Body of pancreas (tissue), 4 donors: ENCODE results near the gene TBC1D24. TPM values are rescaled to one million over a fixed set of nuclear protein-coding genes. Genes with fewer than 3 reads are reported as not detected.

Source experiments
- ATAC-seq: fragments of 150-250 bp; one replicate; pipeline ENCODE4 v1.9.1; 2016
- DNase-seq, 4 donors: peaks; one replicate each; pipeline ENCODE4 v3.0.0-alpha.2; 2019
- H3K27ac ChIP-seq, 4 donors: fragments of 200-600 bp; sonication (generic); 1 replicate in 3 of 4; 2 replicates in 1 of 4; pipeline versions ENCODE4 v1.5.1 to v1.6.1; 2016 to 2019; ENCODE audit warnings: mild to moderate bottlenecking in 1 of 4, mixed read lengths in 1 of 4, moderate library complexity in 1 of 4
- H3K27me3 ChIP-seq, 2 donors: fragments of 200-600 bp; sonication (generic); one replicate each; pipeline ENCODE4 v1.6.0; 2016; ENCODE audit warnings: mild to moderate bottlenecking in 1 of 2
- H3K36me3 ChIP-seq, 2 donors: fragments of 200-600 bp; sonication (generic); replicated peaks in 1 of 2; 2 replicates each; pipeline ENCODE4 v1.5.1; 2016; ENCODE audit warnings: low read depth in 2 of 2; ENCODE audit not compliant: insufficient read depth in 1 of 2
- H3K4me1 ChIP-seq: fragments of 200-600 bp; sonication (generic); one replicate; pipeline ENCODE4 v1.6.0; 2016
- H3K4me3 ChIP-seq, 2 donors: fragments of 200-600 bp; sonication (generic); 1 replicate in 1 of 2; 2 replicates in 1 of 2; pipeline ENCODE4 v1.5.1; 2016 to 2019
- H3K9me3 ChIP-seq, 3 donors: fragments of 200-600 bp; sonication (generic); 1 replicate in 2 of 3; 2 replicates in 1 of 3; pipeline ENCODE4 v1.5.1; 2016
- POLR2A ChIP-seq, 3 donors: fragments of 450-650 bp; IDR thresholded peaks; one replicate each; pipeline ENCODE4 v1.6.1; 2016; ENCODE audit warnings: antibody characterized with exemption in 3 of 3, mild to moderate bottlenecking in 2 of 3
- WGBS, 2 donors: methylation state at CpG; one replicate each; pipeline ENCODE4 v1.1.5; 2017; 5-methylcytosine and 5-hydroxymethylcytosine counted together
- intact Hi-C: fragments of 100-400 bp; cut with DNase I; formaldehyde crosslinking; loops from one replicate; pipeline ENCODE4 v1.15.1; 2023
- total RNA-seq, 2 donors: library from RNA; depleted of rRNA; stranded (reverse); fragments of >200 nt; gene quantifications; one replicate each; pipeline ENCODE4 v1.1.0, GENCODE V29; 2016
- TF ChIP-seq, protein P1 (sequence below), 7 experiments: fragments of 450-650 bp in 4 of 7; fragments of 200-600 bp in 3 of 7; sonication (generic) in 3 of 7; IDR thresholded peaks; one replicate each; pipeline ENCODE4 v1.5.1; 2016 to 2019; ENCODE audit warnings: antibody characterized with exemption in 7 of 7

The TBC1D24 gene
- total RNA-seq, 2 donors from 2014 or later: 18.7 to 30.0 TPM

DNA sequence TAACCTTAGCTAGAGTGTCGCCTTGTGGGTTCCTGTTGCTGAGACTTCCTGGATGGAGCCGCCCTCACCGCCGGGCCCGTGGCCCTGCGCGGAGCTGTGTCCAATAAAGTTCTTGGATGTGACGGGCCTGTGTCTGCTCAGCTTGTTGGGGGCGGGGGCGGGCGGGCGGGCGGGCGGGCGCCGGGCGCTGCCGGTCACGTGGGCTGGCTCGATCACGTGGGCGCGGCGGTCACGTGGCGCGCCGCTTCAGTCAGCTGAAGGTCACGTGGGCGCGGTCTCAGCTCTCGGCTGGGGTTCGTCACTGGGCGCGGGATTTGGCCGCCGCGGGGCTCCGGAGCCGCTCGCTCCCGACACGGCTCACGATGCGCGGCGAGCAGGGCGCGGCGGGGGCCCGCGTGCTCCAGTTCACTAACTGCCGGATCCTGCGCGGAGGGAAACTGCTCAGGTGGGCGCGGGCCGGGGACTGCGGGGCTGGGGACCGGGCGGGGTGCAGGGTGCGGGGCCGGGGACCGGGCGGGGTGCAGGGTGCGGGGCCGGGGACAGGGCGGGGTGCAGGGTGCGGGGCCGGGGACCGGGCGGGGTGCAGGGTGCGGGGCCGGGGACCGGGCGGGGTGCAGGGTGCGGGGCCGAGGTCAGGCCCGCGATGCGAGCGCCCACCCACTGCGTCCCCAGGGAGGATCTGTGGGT lies 45.3 kb downstream of the TBC1D24 start, which contains the start of gene AMDHD2:
Gene AMDHD2, plus strand, starts transcription at position 275 of the 687 bp plus-strand sequence. Its CDS starts 88 bp downstream, at position 363.
- TF ChIP-seq, protein P1, sequence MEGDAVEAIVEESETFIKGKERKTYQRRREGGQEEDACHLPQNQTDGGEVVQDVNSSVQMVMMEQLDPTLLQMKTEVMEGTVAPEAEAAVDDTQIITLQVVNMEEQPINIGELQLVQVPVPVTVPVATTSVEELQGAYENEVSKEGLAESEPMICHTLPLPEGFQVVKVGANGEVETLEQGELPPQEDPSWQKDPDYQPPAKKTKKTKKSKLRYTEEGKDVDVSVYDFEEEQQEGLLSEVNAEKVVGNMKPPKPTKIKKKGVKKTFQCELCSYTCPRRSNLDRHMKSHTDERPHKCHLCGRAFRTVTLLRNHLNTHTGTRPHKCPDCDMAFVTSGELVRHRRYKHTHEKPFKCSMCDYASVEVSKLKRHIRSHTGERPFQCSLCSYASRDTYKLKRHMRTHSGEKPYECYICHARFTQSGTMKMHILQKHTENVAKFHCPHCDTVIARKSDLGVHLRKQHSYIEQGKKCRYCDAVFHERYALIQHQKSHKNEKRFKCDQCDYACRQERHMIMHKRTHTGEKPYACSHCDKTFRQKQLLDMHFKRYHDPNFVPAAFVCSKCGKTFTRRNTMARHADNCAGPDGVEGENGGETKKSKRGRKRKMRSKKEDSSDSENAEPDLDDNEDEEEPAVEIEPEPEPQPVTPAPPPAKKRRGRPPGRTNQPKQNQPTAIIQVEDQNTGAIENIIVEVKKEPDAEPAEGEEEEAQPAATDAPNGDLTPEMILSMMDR (IDR thresholded peaks at IDR 0.05): no peak
- peak; percentile 19 to 52 (median 34) for TF ChIP-seq POLR2A (IDR thresholded peaks at IDR 0.05)
- peak within 1 kb of the TSS; percentile 1 to 28 for H3K4me3 ChIP-seq
- intact Hi-C loops: no loop called here
- ATAC-seq (peak; percentile 67), DNase-seq (peak; percentile 87 to 93 (median 91))
- H3K4me1 ChIP-seq: peaks cover 58% of the 10 kb centered on the region
- WGBS, 2 donors: 1% methylated on average over 42 of the region's 83 CpGs; no CpG with 5 or more reads in 1 of the 2 donors
- H3K9me3 ChIP-seq: no peaks in the 10 kb centered on the region
- peaks cover 0 to 1% of the 10 kb centered on the region in 2 donors for H3K36me3 ChIP-seq
- H3K27me3 ChIP-seq: no peaks in the 10 kb centered on the region
- peak within 1 kb of the TSS; percentile 18 to 97 (median 60) for H3K27ac ChIP-seq

DNA sequence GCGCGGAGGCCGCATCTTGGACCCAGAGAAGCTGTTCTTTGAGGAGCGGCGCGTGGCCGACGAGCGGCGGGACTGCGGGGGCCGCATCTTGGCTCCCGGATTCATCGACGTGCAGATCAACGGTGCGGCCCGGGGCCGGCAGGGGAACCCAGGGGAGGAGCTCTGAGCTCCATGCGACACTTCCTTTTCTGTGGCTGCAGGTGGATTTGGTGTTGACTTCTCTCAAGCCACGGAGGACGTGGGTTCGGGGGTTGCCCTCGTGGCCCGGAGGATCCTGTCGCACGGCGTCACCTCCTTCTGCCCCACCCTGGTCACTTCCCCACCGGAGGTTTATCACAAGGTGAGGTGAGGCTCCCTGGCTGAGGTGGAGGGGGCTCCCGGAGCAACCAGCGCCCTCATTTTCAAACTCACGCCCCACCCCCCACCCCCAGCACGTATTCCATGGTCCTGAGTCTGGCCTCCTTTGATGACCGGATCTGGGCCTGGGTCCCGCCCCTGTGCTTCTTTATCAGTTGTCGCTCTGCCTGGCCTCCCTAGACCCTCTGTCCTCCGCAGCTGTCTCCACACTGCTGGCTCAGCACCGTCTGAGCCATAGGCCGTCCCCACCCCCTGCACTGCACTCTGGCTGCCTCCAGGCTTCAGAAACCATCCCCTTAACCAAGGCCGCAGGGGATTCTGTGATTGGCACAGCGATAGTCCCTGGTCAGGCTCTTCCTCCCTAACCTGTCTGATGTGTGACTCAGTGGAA lies 46.0 kb downstream of the TBC1D24 start:
- H3K9me3 ChIP-seq: no peaks in the 10 kb centered on the region
- peak overlapping the region; percentile 1 to 23 for H3K4me3 ChIP-seq
- no peaks in the 10 kb centered on the region for H3K27me3 ChIP-seq
- peak in 3 of 4 donors; percentile 19 to 33 (median 23) for DNase-seq
- peak; percentile 8 for ATAC-seq
- H3K36me3 ChIP-seq: peaks cover 0 to 1% of the 10 kb centered on the region in 2 donors
- peaks cover 51% of the 10 kb centered on the region for H3K4me1 ChIP-seq
- intact Hi-C loops: no loop called here
- peak overlapping the region; percentile 18 to 97 (median 60) for H3K27ac ChIP-seq
- no peak for TF ChIP-seq POLR2A (IDR thresholded peaks at IDR 0.05)
- TF ChIP-seq, protein P1 (IDR thresholded peaks at IDR 0.05): no peak
- WGBS, 2 donors: 25 to 70% methylated on average over 13 to 39 of the region's 41 CpGs

DNA sequence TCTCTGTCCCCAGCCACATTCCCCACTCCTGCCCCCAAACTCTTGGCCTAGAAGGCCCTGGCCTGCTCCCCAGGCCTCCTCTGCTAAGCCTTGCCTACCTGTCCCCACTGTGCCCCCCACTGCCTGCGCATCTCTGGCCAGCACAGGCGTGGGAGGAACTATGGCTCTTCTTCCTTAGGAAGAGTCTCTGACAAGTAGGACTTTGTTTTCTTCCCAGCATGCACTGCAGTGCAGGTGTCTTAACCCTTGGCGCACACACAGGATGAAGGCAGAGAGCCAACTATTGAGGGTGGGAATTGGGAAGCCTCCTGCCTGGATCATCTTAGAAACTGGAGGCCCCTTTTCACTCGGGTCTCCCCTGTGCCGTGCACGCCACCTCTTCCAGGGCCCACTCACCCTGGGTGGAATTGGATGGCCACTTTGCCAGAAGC lies 48.9 kb downstream of the TBC1D24 start:
- no peak for ATAC-seq
- Histone ChIP-seq H3K4me1 (peaks cover 22% of the 10 kb centered on the region), H3K4me3 (no peak overlapping the region), H3K27ac (no peak overlapping the region), H3K9me3 (no peaks in the 10 kb centered on the region), H3K36me3 (peaks cover 0 to 1% of the 10 kb centered on the region in 2 donors), H3K27me3 (no peaks in the 10 kb centered on the region)
- no peak for DNase-seq
- intact Hi-C loops: no loop called here
- WGBS, 2 donors: 82 to 96% methylated on average over 5 to 6 of the region's 6 CpGs
- no peak for TF ChIP-seq POLR2A (IDR thresholded peaks at IDR 0.05)
- TF ChIP-seq, protein P1 (IDR thresholded peaks at IDR 0.05): no peak

DNA sequence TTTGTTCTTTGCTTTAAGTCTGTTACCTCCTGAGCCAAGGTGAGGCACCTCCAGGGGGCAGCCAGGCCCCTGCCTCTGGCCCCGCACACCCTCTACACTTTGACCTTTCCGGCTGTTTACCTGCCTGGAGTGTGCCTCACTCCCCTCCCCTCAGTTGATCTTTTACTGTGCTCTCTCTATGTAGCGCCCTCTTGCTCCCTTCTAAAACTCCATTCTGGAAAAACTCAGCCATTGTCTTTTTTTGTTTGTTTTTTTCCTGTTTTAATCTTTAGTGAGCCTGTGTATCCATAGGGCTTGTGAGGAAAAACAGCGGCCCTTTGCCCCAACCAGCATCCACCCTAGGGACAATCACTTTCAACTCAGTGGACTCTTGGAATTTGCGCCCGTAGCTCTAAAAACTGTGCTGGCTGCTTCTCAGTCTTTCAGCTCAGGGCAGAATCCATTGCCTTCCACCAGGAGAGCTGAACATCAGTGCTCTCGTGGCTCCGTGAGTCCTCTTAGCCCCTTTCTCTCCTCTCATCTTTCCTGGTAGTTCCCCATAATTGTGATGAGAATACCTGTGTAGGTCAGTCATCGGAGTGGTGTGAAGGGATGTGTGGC lies 49.5 kb downstream of the TBC1D24 start:
- intact Hi-C loops: no loop called here
- H3K27me3 ChIP-seq: no peaks in the 10 kb centered on the region
- H3K36me3 ChIP-seq: peaks cover 0 to 1% of the 10 kb centered on the region in 2 donors
- H3K4me3 ChIP-seq: no peak overlapping the region
- H3K27ac ChIP-seq: no peak overlapping the region
- peaks cover 16% of the 10 kb centered on the region for H3K4me1 ChIP-seq
- WGBS, 2 donors: 90% methylated on average over 9 of the region's 9 CpGs
- DNase-seq (no peak), ATAC-seq (no peak)
- H3K9me3 ChIP-seq: no peaks in the 10 kb centered on the region
- TF ChIP-seq POLR2A (IDR thresholded peaks at IDR 0.05): no peak
- TF ChIP-seq, protein P1 (IDR thresholded peaks at IDR 0.05): no peak
